ELF-1 (cell line): Measurements from ENCODE around the gene ITLN2.
"Not testable (repeated sequence)": the region's sequence is repeated elsewhere in the genome, so short reads cannot be mapped to it uniquely, and the experiment has no call there.

Experiments
- DNase-seq: peaks from one replicate; pipeline ENCODE4 v3.0.0-alpha.2; 2016; ENCODE audit warnings: low read depth, low spot score

The ITLN2 gene

GRCh38 chr1:160953030-160953429, 1.6 kb downstream of the ITLN2 start:
- DNase-seq, result no peak

GRCh38 chr1:160952129-160952510, 2.5 kb downstream of the ITLN2 start:
- DNase-seq, result no peak

GRCh38 chr1:160951443-160952128, 3.0 kb downstream of the ITLN2 start:
- DNase-seq, result peak; percentile 83

GRCh38 chr1:160950657-160951056, 4.0 kb downstream of the ITLN2 start:
- DNase-seq, result no peak

GRCh38 chr1:160949881-160950280, 4.7 kb downstream of the ITLN2 start:
- no peak for DNase-seq

GRCh38 chr1:160949216-160949880, 5.3 kb downstream of the ITLN2 start:
- peak; percentile 67 for DNase-seq

GRCh38 chr1:160947174-160947759, 7.3 kb downstream of the ITLN2 start:
- peak; percentile 72 for DNase-seq

GRCh38 chr1:160945881-160946280, 8.7 kb downstream of the ITLN2 start:
- not testable (repeated sequence) for DNase-seq

- peak; percentile 31 for DNase-seq
These were observed 9.5 kb downstream of the ITLN2 start for GRCh38 chr1:160945079-160945478.

GRCh38 chr1:160942926-160943325, 11.7 kb downstream of the ITLN2 start:
- DNase-seq, result peak; percentile 41

- not testable (repeated sequence) for DNase-seq
These were observed 17.9 kb downstream of the ITLN2 start for GRCh38 chr1:160936666-160937065.

- no peak for DNase-seq
These were observed 18.9 kb downstream of the ITLN2 start for GRCh38 chr1:160935527-160936258.

GRCh38 chr1:160933305-160933704, 21.3 kb downstream of the ITLN2 start:
- not testable (repeated sequence) for DNase-seq

- no peak for DNase-seq
These were observed 28.9 kb downstream of the ITLN2 start for GRCh38 chr1:160925652-160926244.

GRCh38 chr1:160924791-160925651, 29.6 kb downstream of the ITLN2 start:
- no peak for DNase-seq

- DNase-seq, result no peak
These were observed 37.9 kb downstream of the ITLN2 start for GRCh38 chr1:160916666-160917065.

- peak; percentile 28 for DNase-seq
These were observed 41.4 kb downstream of the ITLN2 start for GRCh38 chr1:160913229-160913628.

GRCh38 chr1:160911925-160912324, 42.7 kb downstream of the ITLN2 start:
- DNase-seq, result no peak

- DNase-seq, result peak; percentile 60
These were observed 43.2 kb downstream of the ITLN2 start for GRCh38 chr1:160911441-160911840.

- DNase-seq, result no peak
These were observed 44.3 kb downstream of the ITLN2 start for GRCh38 chr1:160910170-160910750.
